ENCODE measurements around the gene DNAH17. TPM values are rescaled to one million over a fixed set of nuclear protein-coding genes. Genes with fewer than 3 reads are reported as not detected.

DNAH17 gene
- total RNA-seq, 1 donor from 2014 or later, result not detected

- TF ChIP-seq, protein P1, sequence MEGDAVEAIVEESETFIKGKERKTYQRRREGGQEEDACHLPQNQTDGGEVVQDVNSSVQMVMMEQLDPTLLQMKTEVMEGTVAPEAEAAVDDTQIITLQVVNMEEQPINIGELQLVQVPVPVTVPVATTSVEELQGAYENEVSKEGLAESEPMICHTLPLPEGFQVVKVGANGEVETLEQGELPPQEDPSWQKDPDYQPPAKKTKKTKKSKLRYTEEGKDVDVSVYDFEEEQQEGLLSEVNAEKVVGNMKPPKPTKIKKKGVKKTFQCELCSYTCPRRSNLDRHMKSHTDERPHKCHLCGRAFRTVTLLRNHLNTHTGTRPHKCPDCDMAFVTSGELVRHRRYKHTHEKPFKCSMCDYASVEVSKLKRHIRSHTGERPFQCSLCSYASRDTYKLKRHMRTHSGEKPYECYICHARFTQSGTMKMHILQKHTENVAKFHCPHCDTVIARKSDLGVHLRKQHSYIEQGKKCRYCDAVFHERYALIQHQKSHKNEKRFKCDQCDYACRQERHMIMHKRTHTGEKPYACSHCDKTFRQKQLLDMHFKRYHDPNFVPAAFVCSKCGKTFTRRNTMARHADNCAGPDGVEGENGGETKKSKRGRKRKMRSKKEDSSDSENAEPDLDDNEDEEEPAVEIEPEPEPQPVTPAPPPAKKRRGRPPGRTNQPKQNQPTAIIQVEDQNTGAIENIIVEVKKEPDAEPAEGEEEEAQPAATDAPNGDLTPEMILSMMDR (conservative IDR thresholded peaks at IDR 0.05; ENCODE audit: low read depth, low read length), result no peak
- DNase-seq (ENCODE audit: low read depth), result no peak
- no peak overlapping the region for H3K4me3 ChIP-seq (ENCODE audit: low read depth, low read length)
Measured at GRCh38 chr17:78529871-78530670, 47.1 kb downstream of the DNAH17 start.

- no peak for DNase-seq (ENCODE audit: low read depth)
- no peak overlapping the region for H3K4me3 ChIP-seq (ENCODE audit: low read depth, low read length)
- TF ChIP-seq, protein P1 (conservative IDR thresholded peaks at IDR 0.05; ENCODE audit: low read depth, low read length), result no peak
Measured at GRCh38 chr17:78529251-78529650, 47.9 kb downstream of the DNAH17 start.

DNA sequence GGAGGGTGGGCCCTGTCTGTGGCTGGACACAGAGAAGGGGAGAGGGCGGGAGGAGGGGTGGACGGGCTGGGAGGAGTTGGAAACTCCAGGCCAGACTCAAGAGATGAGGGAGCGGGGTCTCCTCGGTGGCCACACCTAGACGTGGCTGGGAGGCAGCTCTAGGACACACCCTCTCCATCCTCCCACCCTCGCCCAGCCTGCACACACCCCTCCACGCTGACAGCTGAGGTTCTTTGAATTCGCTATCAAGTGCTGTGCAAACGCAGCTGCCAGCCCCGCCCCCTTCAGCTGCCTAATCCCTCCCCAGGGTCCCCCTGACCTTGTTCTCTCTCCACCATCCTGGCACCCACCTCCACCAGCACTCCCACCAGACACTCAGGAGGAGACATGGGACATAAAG is 48.7 kb downstream of the DNAH17 start:
- no peak for DNase-seq (ENCODE audit: low read depth)
- TF ChIP-seq, protein P1 (conservative IDR thresholded peaks at IDR 0.05; ENCODE audit: low read depth, low read length), result no peak
- no peak overlapping the region for H3K4me3 ChIP-seq (ENCODE audit: low read depth, low read length)

GRCh38 chr17:78527345-78527744 is 49.9 kb downstream of the DNAH17 start:
- TF ChIP-seq, protein P1 (conservative IDR thresholded peaks at IDR 0.05; ENCODE audit: low read depth, low read length), result no peak
- no peak overlapping the region for H3K4me3 ChIP-seq (ENCODE audit: low read depth, low read length)
- no peak for DNase-seq (ENCODE audit: low read depth)

DNA sequence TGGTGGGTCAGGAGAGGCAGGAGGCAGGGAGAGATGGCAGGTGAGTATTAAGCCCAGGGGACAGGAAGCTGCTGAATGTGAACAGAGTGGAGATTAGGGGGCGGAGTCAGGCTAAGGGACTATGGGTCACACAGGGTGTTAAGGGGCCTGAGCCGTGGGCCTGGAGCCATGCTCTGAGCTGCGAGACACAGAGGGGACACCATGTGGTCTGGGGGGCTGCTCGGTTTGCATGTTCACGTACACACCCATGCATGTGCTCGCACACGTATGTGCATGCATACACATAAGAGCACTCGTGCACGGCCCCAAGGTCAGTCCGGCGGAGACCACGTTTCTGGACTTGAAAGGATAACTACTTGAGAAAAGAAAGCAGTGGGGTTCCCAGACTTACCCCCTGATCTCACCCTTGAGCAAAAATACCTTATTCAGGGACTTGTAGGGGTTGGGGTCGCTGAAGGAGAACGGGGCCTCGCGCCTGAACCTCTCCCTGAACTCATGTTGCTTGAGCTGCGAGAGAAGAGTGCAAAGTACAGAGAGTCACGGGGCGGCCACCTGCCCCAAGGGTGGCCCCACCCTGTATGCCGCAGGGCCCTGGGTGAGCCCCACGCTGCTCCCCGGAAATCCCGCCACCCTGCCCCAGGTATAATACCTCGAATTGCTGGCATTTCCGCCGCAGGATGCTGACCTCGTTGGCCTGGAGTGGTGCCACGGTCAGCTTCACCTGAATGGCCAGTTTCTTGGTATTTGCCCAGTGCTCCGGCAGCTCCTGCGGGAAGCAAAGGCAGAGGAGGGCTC is 50.8 kb downstream of the DNAH17 start:
- H3K4me3 ChIP-seq (ENCODE audit: low read depth, low read length), result no peak overlapping the region
- no peak for DNase-seq (ENCODE audit: low read depth)
- TF ChIP-seq, protein P1 (conservative IDR thresholded peaks at IDR 0.05; ENCODE audit: low read depth, low read length), result no peak

DNA sequence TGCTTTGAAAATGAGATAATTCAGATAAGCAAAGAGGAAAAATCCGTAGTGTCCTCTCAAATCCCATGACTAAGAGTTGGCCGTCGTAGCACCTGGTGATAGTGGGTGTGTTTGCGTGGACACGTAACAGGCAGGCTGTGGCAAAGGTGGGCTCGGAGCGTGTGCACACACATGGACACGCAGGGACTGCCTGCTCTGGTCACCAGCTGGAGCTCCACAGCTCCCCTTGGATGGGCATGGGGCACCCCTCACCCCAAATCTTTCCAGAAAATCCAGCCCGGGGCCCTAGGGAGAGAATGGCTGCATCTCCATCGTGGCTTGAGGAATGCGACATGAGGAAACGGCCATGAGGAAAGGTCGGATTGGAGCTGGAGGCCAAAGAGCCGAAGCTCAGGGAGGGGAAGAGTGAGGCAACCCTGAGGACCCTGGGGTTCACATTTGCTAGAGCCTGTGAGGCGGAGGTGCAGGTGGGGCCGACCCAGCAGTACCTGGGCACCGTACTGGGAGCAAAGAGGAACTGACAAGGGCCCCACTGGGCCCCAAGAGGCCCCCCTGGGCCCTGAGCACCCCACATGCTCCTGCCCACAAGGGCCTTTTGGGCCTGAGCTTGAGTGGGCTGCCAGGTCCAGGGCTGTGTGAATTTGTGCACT is 51.6 kb downstream of the DNAH17 start:
- no peak overlapping the region for H3K4me3 ChIP-seq (ENCODE audit: low read depth, low read length)
- TF ChIP-seq, protein P1 (conservative IDR thresholded peaks at IDR 0.05; ENCODE audit: low read depth, low read length), result no peak
- no peak for DNase-seq (ENCODE audit: low read depth)
